Stomach (tissue), 9 donors: ENCODE results near the gene LDB3. TPM values are rescaled to one million over a fixed set of nuclear protein-coding genes. Genes with fewer than 3 reads are reported as not detected.
A peak's percentile ranks its signal among the peaks of the same experiment; 100 is the strongest.

Experiments used
- DNase-seq, 2 donors: peaks; one replicate each; pipeline versions ENCODE4 v3.0.0 to v3.0.0-alpha.2; 2013 to 2019
- H3K27ac ChIP-seq, 5 donors: fragments of 200-600 bp in 4 of 5; sonication (generic) in 4 of 5; one replicate each; pipeline ENCODE4 v1.5.1; 2013 to 2019; ENCODE audit warnings: mild to moderate bottlenecking in 1 of 5, moderate library complexity in 1 of 5
- H3K27me3 ChIP-seq, 3 donors: fragments of 200-600 bp; sonication (generic); one replicate each; pipeline ENCODE4 v1.5.1; 2017 to 2019; ENCODE audit warnings: mixed run types in 1 of 3
- H3K36me3 ChIP-seq, 4 donors: fragments of 200-600 bp; sonication (generic); 1 replicate in 3 of 4; 2 replicates in 1 of 4; pipeline ENCODE4 v1.5.1; 2016 to 2019
- H3K4me1 ChIP-seq, 4 donors: fragments of 200-600 bp; sonication (generic); one replicate each; pipeline ENCODE4 v1.5.1; 2016 to 2019
- H3K4me3 ChIP-seq, 4 donors: fragments of 200-600 bp; sonication (generic) in 3 of 4; one replicate each; pipeline ENCODE4 v1.5.1; 2016 to 2019; ENCODE audit warnings: mild to moderate bottlenecking in 1 of 4
- H3K9me3 ChIP-seq, 4 donors: fragments of 200-600 bp; sonication (generic); one replicate each; pipeline ENCODE4 v1.5.1; 2016 to 2019
- CTCF ChIP-seq, 7 experiments: fragments of 450-650 bp in 4 of 7; fragments of 200-600 bp in 3 of 7; sonication (generic) in 3 of 7; IDR thresholded peaks; one replicate each; pipeline ENCODE4 v1.5.1; 2016 to 2019; ENCODE audit warnings: antibody characterized with exemption in 7 of 7, control low read depth in 2 of 7, mild to moderate bottlenecking in 1 of 7
- EP300 ChIP-seq: sonication (generic); formaldehyde crosslinking; IDR thresholded peaks from one replicate; pipeline ENCODE4 v1.6.1; 2017; ENCODE audit warnings: antibody characterized with exemption
- POLR2A ChIP-seq, 4 donors: fragments of 450-650 bp; IDR thresholded peaks; one replicate each; pipeline ENCODE4 v1.6.1; 2016; ENCODE audit warnings: antibody characterized with exemption in 4 of 4, control low read depth in 2 of 4, mild to moderate bottlenecking in 1 of 4, moderate library complexity in 1 of 4
- POLR2AphosphoS5 ChIP-seq, 3 donors: sonication (generic); formaldehyde crosslinking; IDR thresholded peaks; one replicate each; pipeline ENCODE4 v1.6.1; 2016; ENCODE audit warnings: antibody characterized with exemption in 3 of 3
- WGBS, 5 donors: extraction: QIAGEN DNeasy Blood & Tissue Kit in 3 of 5; methylation state at CpG; one replicate each; pipeline versions ENCODE4 v1.1.5 to v1.1.7; 2013 to 2018; 5-methylcytosine and 5-hydroxymethylcytosine counted together
- intact Hi-C: fragments of 100-400 bp; cut with DNase I; formaldehyde crosslinking; loops from one replicate; pipeline ENCODE4 v1.15.1; 2023; ENCODE audit warnings: low total_unique reads
- polyA plus RNA-seq, 3 donors: library from polyadenylated mRNA; stranded (reverse); fragments of 200-250 nt; gene quantifications; one replicate each; pipeline ENCODE4 v1.2.3, GENCODE V29; 2013
- total RNA-seq, 5 donors: library from RNA; depleted of rRNA; stranded (reverse); fragments of >200 nt; gene quantifications; one replicate each; pipeline versions ENCODE4 v1.1.0 to v1.2.3, GENCODE V29; 2014 to 2016
- donor health status: healthy with polysubstance abuse.
- donor health status: Bipolar disorder and iron deficiency.
- donor health status: healthy.

LDB3 gene
- total and polyA plus RNA-seq, 8 donors = 0.29 to 8.5 (median 2.5) TPM

GRCh38 chr10:86699125-86699524 is 30.8 kb downstream of the LDB3 start:
- Histone ChIP-seq H3K4me3 (no peak overlapping the region), H3K9me3 (no peaks in the 10 kb centered on the region), H3K36me3 (no peaks in the 10 kb centered on the region), H3K4me1 (peaks cover 0 to 4% (median under 1%) of the 10 kb centered on the region in 4 donors), H3K27me3 (no peaks in the 10 kb centered on the region), H3K27ac (peak overlapping the region in 1 of 5 donors; percentile 32)
- TF ChIP-seq POLR2A (IDR thresholded peaks at IDR 0.05) (no peak), EP300 (no peak), POLR2AphosphoS5 (IDR thresholded peaks at IDR 0.05) (no peak), CTCF (IDR thresholded peaks at IDR 0.05) (no peak)
- WGBS, 5 donors = 81 to 93% (median 91%) methylated on average over 7 of the region's 7 CpGs
- intact Hi-C loops = no loop called here
- no peak for DNase-seq

GRCh38 chr10:86699541-86699940 is 31.2 kb downstream of the LDB3 start:
- intact Hi-C loops = no loop called here
- TF ChIP-seq EP300 = no peak
- no peak for TF ChIP-seq CTCF (IDR thresholded peaks at IDR 0.05)
- TF ChIP-seq POLR2AphosphoS5 (IDR thresholded peaks at IDR 0.05) = no peak
- TF ChIP-seq POLR2A (IDR thresholded peaks at IDR 0.05) = no peak
- Histone ChIP-seq H3K27me3 (no peaks in the 10 kb centered on the region), H3K36me3 (no peaks in the 10 kb centered on the region), H3K4me1 (peaks cover 0 to under 1% (median 0%) of the 10 kb centered on the region in 4 donors), H3K4me3 (no peak overlapping the region), H3K27ac (no peak overlapping the region), H3K9me3 (no peaks in the 10 kb centered on the region)
- 80 to 93% (median 90%) methylated on average over 6 to 8 of the region's 8 CpGs for WGBS, 5 donors
- no peak for DNase-seq

- 80 to 92% (median 88%) methylated on average over 2 to 9 of the region's 9 CpGs for WGBS, 5 donors
Observed at GRCh38 chr10:86699991-86700840, 31.9 kb downstream of the LDB3 start.

More at GRCh38 chr10:86699991-86700840, 31.9 kb downstream of the LDB3 start:
- DNase-seq = no peak
- TF ChIP-seq POLR2A (IDR thresholded peaks at IDR 0.05) (no peak), POLR2AphosphoS5 (IDR thresholded peaks at IDR 0.05) (no peak), EP300 (no peak), CTCF (IDR thresholded peaks at IDR 0.05) (no peak)
- Histone ChIP-seq H3K4me1 (no peaks in the 10 kb centered on the region), H3K27ac (no peak overlapping the region), H3K36me3 (no peaks in the 10 kb centered on the region), H3K4me3 (no peak overlapping the region), H3K27me3 (no peaks in the 10 kb centered on the region), H3K9me3 (no peaks in the 10 kb centered on the region)
- intact Hi-C loops = loop anchor here (5.0 kb wide), 1 partner anchor 197 kb away; no protein-coding TSS in a partner anchor
